CD4-positive, alpha-beta T cell (primary cell): ENCODE data around the gene MMP23B. TPM values are rescaled to one million over a fixed set of nuclear protein-coding genes. Genes with fewer than 3 reads are reported as not detected.

Experiments used
- ATAC-seq: fragments of 200-7000 bp; cut with Tn5 transposase; one replicate; pipeline ENCODE4 v1.10.0; 2022; ENCODE audit warnings: mild to moderate bottlenecking; ENCODE audit not compliant: poor library complexity
- CTCF ChIA-PET: fragments of 350-600 bp; sonication (Branson Sonifier 250); formaldehyde crosslinking; loops from one replicate; lab custom pipeline; 2021; ENCODE audit warnings: antibody characterized with exemption, inconsistent platforms; lab: Charles Lee
- POLR2A ChIA-PET: fragments of 350-600 bp; sonication (Branson Sonifier 250); formaldehyde crosslinking; loops from one replicate; lab custom pipeline; 2021; ENCODE audit warnings: antibody characterized with exemption, inconsistent platforms; lab: Charles Lee
- DNase-seq, 14 experiments: peaks; one replicate each; pipeline ENCODE4 v3.0.0-alpha.2; 2013 to 2020; ENCODE audit warnings: mixed read lengths in 2 of 14
- H3K27ac ChIP-seq, 2 donors: one replicate each; pipeline versions ENCODE4 v1.5.1 to v1.7.0; 2013; ENCODE audit warnings: low read length in 2 of 2, low read depth in 1 of 2, mild to moderate bottlenecking in 1 of 2
- H3K27me3 ChIP-seq, 2 experiments: 1 replicate in 1 of 2; 2 replicates in 1 of 2; pipeline versions ENCODE4 v1.6.1 to v1.7.0; 2013; ENCODE audit warnings: low read length in 2 of 2, control low read depth in 1 of 2, mild to moderate bottlenecking in 1 of 2, moderate library complexity in 1 of 2; ENCODE audit not compliant: insufficient read depth in 2 of 2, control insufficient read depth in 1 of 2
- H3K36me3 ChIP-seq: one replicate; pipeline ENCODE4 v1.6.1; 2013; ENCODE audit warnings: low read length, control low read depth; ENCODE audit not compliant: insufficient read depth
- H3K4me1 ChIP-seq: one replicate; pipeline ENCODE4 v1.6.1; 2013; ENCODE audit warnings: low read length, control low read depth; ENCODE audit not compliant: insufficient read depth
- H3K4me3 ChIP-seq: one replicate; pipeline ENCODE4 v1.5.1; 2013; ENCODE audit warnings: mild to moderate bottlenecking, low read length, moderate library complexity
- H3K9me3 ChIP-seq, 2 experiments: 1 replicate in 1 of 2; 2 replicates in 1 of 2; pipeline versions ENCODE4 v1.6.1 to v1.7.0; 2013; ENCODE audit warnings: low read length in 2 of 2, mild to moderate bottlenecking in 2 of 2, control low read depth in 1 of 2, moderate library complexity in 1 of 2; ENCODE audit not compliant: control insufficient read depth in 1 of 2, insufficient read depth in 1 of 2
- H3K27ac Mint-ChIP-seq: one replicate; pipeline ENCODE4 v1.8.0; 2020; ENCODE audit warnings: mixed read lengths
- H3K27me3 Mint-ChIP-seq: one replicate; pipeline ENCODE4 v1.8.0; 2021; ENCODE audit warnings: mixed read lengths
- H3K36me3 Mint-ChIP-seq: one replicate; pipeline ENCODE4 v1.8.0; 2021; ENCODE audit warnings: low read depth, mixed read lengths
- H3K4me1 Mint-ChIP-seq: one replicate; pipeline ENCODE4 v1.8.0; 2021; ENCODE audit warnings: low read depth, mixed read lengths
- H3K4me3 Mint-ChIP-seq: one replicate; pipeline ENCODE4 v1.8.0; 2020; ENCODE audit warnings: mild to moderate bottlenecking, mixed read lengths
- H3K9me3 Mint-ChIP-seq: one replicate; pipeline ENCODE4 v1.8.0; 2020; ENCODE audit warnings: mixed read lengths
- intact Hi-C, 2 experiments: fragments of 100-400 bp; cut with DNase I in 1 of 2; cut with micrococcal nuclease in 1 of 2; formaldehyde crosslinking; loops; one replicate each; pipeline versions ENCODE4 v1.15.1 to v1.9.0; 2023 to 2025; cut with DNase I, micrococcal nuclease
- total RNA-seq, 174 experiments: library from RNA in 2 of 174; stranded (reverse) in 2 of 174; gene quantifications; one replicate each; pipeline ENCODE4 v1.2.3 and lab custom pipeline; 2021 to 2026
- TF ChIP-seq, protein P1 (sequence below): fragments of 200-600 bp; IDR thresholded peaks from one replicate; pipeline ENCODE4 v1.8.0; 2022; ENCODE audit warnings: antibody characterized with exemption, mild to moderate bottlenecking

The MMP23B gene
- total RNA-seq, 2 experiments from 2014 or later = 3.0 to 3.7 TPM

DNA sequence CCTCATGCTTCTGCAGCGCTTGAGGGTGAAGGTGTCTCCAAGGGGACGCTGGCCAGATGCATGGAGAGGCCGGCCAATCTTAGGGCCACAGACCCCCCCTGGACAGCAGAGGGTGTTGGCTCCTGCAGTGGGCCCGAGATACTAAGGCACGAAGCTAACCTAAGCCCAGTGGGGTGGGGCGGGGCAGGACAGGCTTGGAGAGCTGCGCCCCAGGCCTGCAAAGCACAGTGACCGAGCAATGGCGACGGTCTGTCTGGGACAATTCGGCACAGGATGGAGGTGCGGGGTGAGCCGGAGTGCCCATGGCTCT is 33.3 kb upstream of the MMP23B start:
- H3K4me1 Mint-ChIP-seq = peaks cover 4% of the 10 kb centered on the region
- H3K36me3 ChIP-seq = no peaks in the 10 kb centered on the region
- H3K9me3 ChIP-seq = no peaks in the 10 kb centered on the region
- peak overlapping the region; percentile 33 for H3K27ac Mint-ChIP-seq
- POLR2A ChIA-PET = interaction anchor here (3.3 kb wide), 1 partner anchor 16 kb away, joined by 21 read pairs; the partner anchor contains the start of gene MIB2
- no peaks in the 10 kb centered on the region for H3K27me3 Mint-ChIP-seq
- TF ChIP-seq, protein P1, sequence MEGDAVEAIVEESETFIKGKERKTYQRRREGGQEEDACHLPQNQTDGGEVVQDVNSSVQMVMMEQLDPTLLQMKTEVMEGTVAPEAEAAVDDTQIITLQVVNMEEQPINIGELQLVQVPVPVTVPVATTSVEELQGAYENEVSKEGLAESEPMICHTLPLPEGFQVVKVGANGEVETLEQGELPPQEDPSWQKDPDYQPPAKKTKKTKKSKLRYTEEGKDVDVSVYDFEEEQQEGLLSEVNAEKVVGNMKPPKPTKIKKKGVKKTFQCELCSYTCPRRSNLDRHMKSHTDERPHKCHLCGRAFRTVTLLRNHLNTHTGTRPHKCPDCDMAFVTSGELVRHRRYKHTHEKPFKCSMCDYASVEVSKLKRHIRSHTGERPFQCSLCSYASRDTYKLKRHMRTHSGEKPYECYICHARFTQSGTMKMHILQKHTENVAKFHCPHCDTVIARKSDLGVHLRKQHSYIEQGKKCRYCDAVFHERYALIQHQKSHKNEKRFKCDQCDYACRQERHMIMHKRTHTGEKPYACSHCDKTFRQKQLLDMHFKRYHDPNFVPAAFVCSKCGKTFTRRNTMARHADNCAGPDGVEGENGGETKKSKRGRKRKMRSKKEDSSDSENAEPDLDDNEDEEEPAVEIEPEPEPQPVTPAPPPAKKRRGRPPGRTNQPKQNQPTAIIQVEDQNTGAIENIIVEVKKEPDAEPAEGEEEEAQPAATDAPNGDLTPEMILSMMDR = no peak
- peaks cover 25% of the 10 kb centered on the region for H3K4me1 ChIP-seq
- CTCF ChIA-PET = no interaction called here
- ATAC-seq (no peak), DNase-seq (peak in 1 of 14 experiments; percentile 31)
- intact Hi-C loops = no loop called here
- no peaks in the 10 kb centered on the region for H3K9me3 Mint-ChIP-seq
- peaks cover 0 to 4% of the 10 kb centered on the region in 2 experiments for H3K27me3 ChIP-seq
- H3K27ac ChIP-seq = no peak overlapping the region
- peak overlapping the region; percentile 83 for H3K4me3 Mint-ChIP-seq
- H3K4me3 ChIP-seq = no peak overlapping the region
- no peaks in the 10 kb centered on the region for H3K36me3 Mint-ChIP-seq

DNA sequence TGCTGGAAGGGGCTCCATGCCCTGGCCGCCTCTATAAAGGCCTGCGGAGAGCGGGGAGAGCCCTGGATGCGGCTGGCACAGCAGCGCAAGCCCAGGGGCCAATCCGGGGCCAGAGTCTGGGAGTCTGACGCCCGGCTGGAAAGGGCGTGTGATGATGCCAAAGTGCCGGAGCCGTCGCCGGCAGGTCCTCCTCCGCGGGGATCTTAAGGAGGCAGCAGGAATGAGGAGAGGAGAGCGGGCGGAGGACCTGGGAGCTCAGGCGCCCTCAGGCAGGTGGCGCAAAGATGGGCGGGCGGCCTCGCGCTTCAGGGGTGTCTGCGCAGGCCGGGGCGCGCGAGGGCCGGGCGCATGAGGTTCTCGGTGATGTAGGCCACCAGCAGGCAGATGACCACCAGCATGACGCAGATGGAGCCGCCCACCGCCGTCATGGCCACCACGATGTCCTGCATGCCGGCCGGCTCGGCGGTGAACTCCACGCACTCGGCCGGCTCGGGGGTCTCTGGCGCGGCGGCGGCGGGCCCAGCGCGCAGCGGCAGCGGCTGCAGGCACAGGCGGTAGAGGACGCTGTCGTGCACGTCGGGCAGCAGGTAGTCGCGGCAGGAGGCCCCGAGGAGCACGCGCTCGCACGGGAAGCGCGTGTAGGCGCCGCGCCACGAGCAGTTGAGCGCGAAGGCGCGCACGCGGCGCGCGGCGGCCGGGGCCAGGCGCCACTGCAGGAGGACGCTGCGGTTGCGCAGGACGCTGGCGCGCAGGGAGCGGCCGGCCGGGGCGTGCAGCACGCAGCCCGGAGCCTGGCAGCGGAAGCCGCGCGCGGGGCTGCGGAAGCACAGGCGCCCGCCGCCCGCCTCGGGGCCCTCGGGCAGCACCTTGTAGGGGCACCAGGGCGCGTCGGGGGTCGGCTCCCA is 32.7 kb upstream of the MMP23B start:
- ChIA-PET CTCF (no interaction called here), POLR2A (interaction anchor here (3.3 kb wide), 1 partner anchor 16 kb away, joined by 21 read pairs; the partner anchor contains the start of gene MIB2)
- Mint-ChIP-seq H3K36me3 (no peaks in the 10 kb centered on the region), H3K9me3 (no peaks in the 10 kb centered on the region), H3K27ac (peak overlapping the region; percentile 33), H3K4me3 (peak overlapping the region; percentile 83), H3K4me1 (peaks cover 4% of the 10 kb centered on the region), H3K27me3 (no peaks in the 10 kb centered on the region)
- DNase-seq = peak in 10 of 14 experiments; percentile 18 to 78 (median 41)
- Histone ChIP-seq H3K27ac (no peak overlapping the region), H3K4me3 (no peak overlapping the region), H3K27me3 (peaks cover 0 to 4% of the 10 kb centered on the region in 2 experiments), H3K9me3 (no peaks in the 10 kb centered on the region), H3K4me1 (peaks cover 25% of the 10 kb centered on the region), H3K36me3 (no peaks in the 10 kb centered on the region)
- peak; percentile 59 for ATAC-seq
- intact Hi-C loops = no loop called here
- TF ChIP-seq, protein P1 = no peak

DNA sequence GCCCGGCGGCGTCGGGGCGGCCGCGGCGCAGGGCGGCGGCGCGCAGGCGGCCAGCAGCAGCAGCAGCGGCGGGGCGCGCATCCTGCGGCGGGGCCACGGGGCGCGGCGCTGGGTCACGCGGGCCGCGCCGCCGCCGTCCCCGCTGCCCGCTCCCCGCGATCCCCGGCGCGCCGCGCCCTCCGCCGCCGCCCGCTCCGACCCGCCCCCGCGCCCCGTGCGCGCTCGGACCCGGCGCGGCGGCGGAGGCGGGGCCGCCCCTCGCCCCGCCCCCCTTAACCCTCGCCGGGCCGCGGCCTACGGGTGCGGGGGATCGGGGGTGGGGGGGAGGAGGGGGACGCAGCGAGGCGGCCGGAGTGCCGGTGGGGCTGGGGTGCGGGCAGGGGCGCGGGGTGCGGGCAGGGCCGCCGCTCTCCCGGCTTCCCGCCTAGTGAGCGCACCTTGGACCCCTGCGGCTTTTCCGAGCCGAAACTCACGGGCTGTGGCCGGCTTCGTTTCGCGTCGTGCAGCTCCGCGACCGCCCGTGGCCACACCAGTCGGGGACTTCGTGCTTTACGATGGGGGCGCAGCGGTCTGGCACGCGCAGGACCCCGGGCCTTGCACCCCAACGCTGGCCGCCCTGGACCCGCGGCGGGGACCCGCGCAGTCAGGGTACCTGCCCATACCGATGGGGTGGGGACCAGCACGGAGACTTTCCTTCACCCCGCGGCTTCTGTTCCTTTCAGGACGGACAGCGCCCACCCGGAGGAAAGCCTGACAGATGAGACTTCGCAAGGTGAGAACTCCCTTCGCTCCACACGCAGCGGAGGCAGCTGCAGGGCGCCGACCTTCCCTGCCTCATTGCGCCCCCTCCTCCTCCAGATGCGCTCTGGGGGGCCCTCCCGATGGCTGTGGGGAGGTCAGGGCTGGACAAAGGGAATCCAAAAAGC is 31.8 kb upstream of the MMP23B start, which contains the start of gene FNDC10:
TSS of gene FNDC10 (minus strand) at position 201 of the 926 bp plus-strand sequence. CDS start at position 81, 120 bp downstream.
- Histone ChIP-seq H3K27ac (no peak within 1 kb of the TSS), H3K4me1 (peaks cover 25% of the 10 kb centered on the region), H3K4me3 (peak within 1 kb of the TSS; percentile 35), H3K9me3 (no peaks in the 10 kb centered on the region), H3K36me3 (no peaks in the 10 kb centered on the region), H3K27me3 (peaks cover 0 to 4% of the 10 kb centered on the region in 2 experiments)
- no peaks in the 10 kb centered on the region for H3K36me3 Mint-ChIP-seq
- peak within 1 kb of the TSS; percentile 83 for H3K4me3 Mint-ChIP-seq
- DNase-seq (peak in 3 of 14 experiments; percentile 25 to 37 (median 29)), ATAC-seq (peak; percentile 30)
- peaks cover 8% of the 10 kb centered on the region for H3K4me1 Mint-ChIP-seq
- TF ChIP-seq, protein P1 = no peak
- POLR2A ChIA-PET = interaction anchor here (1.8 to 3.4 kb wide), 2 partner anchors 14 to 29 kb away, joined by 4 to 22 read pairs; partner anchors contain the start of gene MIB2
- intact Hi-C loops = no loop called here
- peak within 1 kb of the TSS; percentile 33 for H3K27ac Mint-ChIP-seq
- H3K9me3 Mint-ChIP-seq = no peaks in the 10 kb centered on the region
- H3K27me3 Mint-ChIP-seq = no peaks in the 10 kb centered on the region
- CTCF ChIA-PET = no interaction called here
